Measurements from ENCODE around the gene CA4. TPM values are rescaled to one million over a fixed set of nuclear protein-coding genes. Genes with fewer than 3 reads are reported as not detected.
"Not testable (repeated sequence)": the region's sequence is repeated elsewhere in the genome, so short reads cannot be mapped to it uniquely, and the experiment has no call there.

The CA4 gene
- under 1 TPM in 3 of 6 experiments, not detected in 3; 0.33 to 0.37 (median 0.35) TPM for total RNA-seq
- long read RNA-seq = 0 reads

GRCh38 chr17:60149691-60150582 lies at the start of gene CA4:
Gene CA4, plus strand, starts transcription at chr17:60149973. Its CDS starts 62 bp downstream, at chr17:60150035.
- Histone ChIP-seq H3K9me3 (no peaks in the 10 kb centered on the region), H3K4me1 (peaks cover 0 to 6% (median 0%) of the 10 kb centered on the region in 4 donors), H3K27ac (no peak within 1 kb of the TSS), H3K27me3 (peaks cover 0 to 13% of the 10 kb centered on the region in 2 donors), H3K36me3 (no peaks in the 10 kb centered on the region), H3K4me3 (peak within 1 kb of the TSS in 1 of 3 donors; percentile 31)
- WGBS (ENCODE audit: insufficient coverage, low coverage, low lambda C conversion rate, missing lambda C conversion rate) = 20% methylated on average over 5 of the region's 81 CpGs
- DNase-seq (peak in 2 of 3 donors; percentile 52 to 57), ATAC-seq (peak; percentile 16 to 33 (median 29))
- intact Hi-C loops (cut with DNase I) = loop anchor here (10.0 kb wide), 1 partner anchor 285 kb away; no protein-coding TSS in a partner anchor
- no peak for TF ChIP-seq POLR2A (IDR thresholded peaks at IDR 0.05)
- no peak for TF ChIP-seq CTCF (IDR thresholded peaks at IDR 0.05)

GRCh38 chr17:60100577-60100976 lies 49.2 kb upstream of the CA4 start:
- WGBS (ENCODE audit: insufficient coverage, low coverage, low lambda C conversion rate, missing lambda C conversion rate) = 60% methylated on average over 1 of the region's 2 CpGs
- H3K4me3 ChIP-seq; intact Hi-C loops (cut with DNase I); H3K27ac ChIP-seq; H3K27me3 ChIP-seq; H3K4me1 ChIP-seq; H3K36me3 ChIP-seq; H3K9me3 ChIP-seq; DNase-seq; ATAC-seq: not testable (repeated sequence)

GRCh38 chr17:60102015-60102631 lies 47.6 kb upstream of the CA4 start:
- 34% methylated on average over 11 of the region's 11 CpGs for WGBS (ENCODE audit: insufficient coverage, low coverage, low lambda C conversion rate, missing lambda C conversion rate)
- DNase-seq; intact Hi-C loops (cut with DNase I); H3K36me3 ChIP-seq; H3K27me3 ChIP-seq; H3K9me3 ChIP-seq; H3K4me3 ChIP-seq; H3K4me1 ChIP-seq: not testable (repeated sequence)
- peak overlapping the region in 2 of 3 donors; percentile 10 to 28 for H3K27ac ChIP-seq
- ATAC-seq = peak in 1 of 4 donors; percentile 26

DNA sequence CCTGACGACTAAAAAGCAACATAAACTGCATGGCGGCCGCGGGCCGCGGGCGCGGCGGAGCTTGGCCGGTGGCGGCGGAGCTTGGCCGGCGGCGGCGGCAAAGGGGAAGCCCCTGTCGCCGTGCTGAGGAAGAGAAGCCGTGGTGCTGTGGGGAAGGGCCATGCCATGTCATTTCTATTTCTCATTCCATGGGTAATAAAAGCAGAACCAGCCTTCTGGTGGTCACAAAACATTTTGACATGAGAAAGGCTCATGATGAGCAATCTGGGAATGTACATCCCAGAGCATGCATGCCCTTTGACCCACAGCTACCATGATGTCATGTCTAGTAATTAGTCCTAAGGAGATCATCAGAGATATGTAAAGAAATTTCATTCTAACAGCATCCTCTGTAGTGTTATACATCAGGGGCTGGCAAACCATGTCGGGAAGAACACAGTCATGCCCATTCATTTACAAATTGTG lies 47.1 kb upstream of the CA4 start:
- Histone ChIP-seq H3K4me3 (no peak overlapping the region), H3K36me3 (no peaks in the 10 kb centered on the region), H3K27ac (peak overlapping the region in 2 of 3 donors; percentile 10 to 28), H3K9me3 (no peaks in the 10 kb centered on the region), H3K27me3 (peaks cover 0 to 3% of the 10 kb centered on the region in 2 donors), H3K4me1 (no peaks in the 10 kb centered on the region)
- 13% methylated on average over 19 of the region's 20 CpGs for whole genome bisulfite sequencing (ENCODE audit: insufficient coverage, low coverage, low lambda C conversion rate, missing lambda C conversion rate)
- intact Hi-C loops (cut with DNase I) = no loop called here
- DNase-seq = peak in 1 of 3 donors; percentile 43
- TF ChIP-seq CTCF (IDR thresholded peaks at IDR 0.05) (no peak), POLR2A (IDR thresholded peaks at IDR 0.05) (no peak)
- peak; percentile 53 to 86 (median 74) for ATAC-seq

- 79% methylated on average over 4 of the region's 4 CpGs for whole genome bisulfite sequencing (ENCODE audit: insufficient coverage, low coverage, low lambda C conversion rate, missing lambda C conversion rate)
- no peak overlapping the region for H3K27ac ChIP-seq
- H3K27me3 ChIP-seq = peaks cover 0 to 3% of the 10 kb centered on the region in 2 donors
- DNase-seq (no peak), ATAC-seq (no peak)
- H3K9me3 ChIP-seq = no peaks in the 10 kb centered on the region
- no peaks in the 10 kb centered on the region for H3K4me1 ChIP-seq
- H3K4me3 ChIP-seq = no peak overlapping the region
- H3K36me3 ChIP-seq = no peaks in the 10 kb centered on the region
- intact Hi-C loops (cut with DNase I) = no loop called here
- TF ChIP-seq CTCF (IDR thresholded peaks at IDR 0.05) (no peak), POLR2A (IDR thresholded peaks at IDR 0.05) (no peak)
Measured at GRCh38 chr17:60103957-60104356, 45.8 kb upstream of the CA4 start.

All from right lobe of liver (tissue), 6 donors.